ENCODE measurements around the gene SRC. TPM values are rescaled to one million over a fixed set of nuclear protein-coding genes. Genes with fewer than 3 reads are reported as not detected.

The SRC gene
- total RNA-seq, 1 experiment from 2014 or later: 42.3 TPM

DNA sequence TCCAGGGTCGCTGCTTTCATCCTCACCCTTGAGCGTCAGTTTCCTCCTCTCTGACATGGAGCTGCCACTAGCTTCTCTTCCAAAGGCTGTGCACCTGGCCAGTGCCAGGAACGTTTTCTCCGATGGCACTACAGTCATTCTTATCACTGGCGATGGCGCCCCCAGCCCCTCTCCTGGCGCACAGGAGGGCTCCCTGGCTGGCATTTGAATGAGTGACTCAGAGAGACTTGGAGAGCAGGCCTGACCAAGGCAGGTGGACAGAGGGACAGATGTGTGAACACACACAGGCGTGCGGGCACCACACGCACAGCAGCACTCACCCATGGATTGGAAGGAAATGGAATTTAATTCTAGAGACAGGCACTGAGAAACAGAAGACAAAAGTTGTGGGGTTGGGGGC lies 77.6 kb downstream of the SRC start:
- TF ChIP-seq FOSL1 (IDR thresholded peaks at IDR 0.05; ENCODE audit: low read depth) (no peak), ELF1 (IDR thresholded peaks at IDR 0.05; ENCODE audit: borderline replicate concordance, low read depth) (no peak), SRF (IDR thresholded peaks at IDR 0.05; ENCODE audit: low read depth) (no peak), POLR2AphosphoS5 (IDR thresholded peaks at IDR 0.05; ENCODE audit: low read depth, low read length) (no peak)
- Histone ChIP-seq H3K4me3 (replicated peaks in 1 of 2; ENCODE audit: low read depth in 1 of 2, low read length in 2 of 2) (no peak overlapping the region), H3K9me2 (ENCODE audit: insufficient read depth) (no peaks in the 10 kb centered on the region), H2AFZ (ENCODE audit: low read depth, low read length, poor library complexity, severe bottlenecking) (no peak overlapping the region), H3K79me2 (ENCODE audit: insufficient read depth, low read length) (no peaks in the 10 kb centered on the region), H3K27me3 (ENCODE audit: insufficient read depth, low read length) (peaks cover 72% of the 10 kb centered on the region), H3K9ac (ENCODE audit: low read length) (no peak overlapping the region), H3K9me3 (ENCODE audit: control insufficient read depth in 1 of 2, insufficient read depth in 1 of 2, low read depth in 1 of 2, low read length in 2 of 2) (no peaks in the 10 kb centered on the region), H3K36me3 (ENCODE audit: control insufficient read depth in 1 of 2, insufficient read depth in 2 of 2, low read length in 2 of 2) (no peaks in the 10 kb centered on the region), H3K27ac (ENCODE audit: low read depth, low read length) (no peak overlapping the region), H3K4me1 (ENCODE audit: control insufficient read depth in 1 of 2, insufficient read depth in 2 of 2, low read length in 2 of 2) (no peaks in the 10 kb centered on the region), H4K20me1 (ENCODE audit: insufficient read depth) (no peaks in the 10 kb centered on the region), H3K4me2 (ENCODE audit: low read length) (no peak overlapping the region)
- BruUV-seq (replicated peaks): no TSS peak
- ChIA-PET RAD21 (ENCODE audit: low non-redundant PET in 1 of 2, low total read pairs in 2 of 2, uncharacterized antibody in 2 of 2, unreplicated experiment in 2 of 2) (no interaction called here), POLR2A (no interaction called here), CTCF (no interaction called here)
- intact Hi-C loops (cut with micrococcal nuclease): no loop called here
- ATAC-seq (no peak), DNase-seq (ENCODE audit: low read depth, low spot score) (no peak)

GRCh38 chr20:37424062-37424851 lies 78.3 kb downstream of the SRC start:
- H3K27ac ChIP-seq (ENCODE audit: low read depth, low read length): no peak overlapping the region
- TF ChIP-seq, protein P1, sequence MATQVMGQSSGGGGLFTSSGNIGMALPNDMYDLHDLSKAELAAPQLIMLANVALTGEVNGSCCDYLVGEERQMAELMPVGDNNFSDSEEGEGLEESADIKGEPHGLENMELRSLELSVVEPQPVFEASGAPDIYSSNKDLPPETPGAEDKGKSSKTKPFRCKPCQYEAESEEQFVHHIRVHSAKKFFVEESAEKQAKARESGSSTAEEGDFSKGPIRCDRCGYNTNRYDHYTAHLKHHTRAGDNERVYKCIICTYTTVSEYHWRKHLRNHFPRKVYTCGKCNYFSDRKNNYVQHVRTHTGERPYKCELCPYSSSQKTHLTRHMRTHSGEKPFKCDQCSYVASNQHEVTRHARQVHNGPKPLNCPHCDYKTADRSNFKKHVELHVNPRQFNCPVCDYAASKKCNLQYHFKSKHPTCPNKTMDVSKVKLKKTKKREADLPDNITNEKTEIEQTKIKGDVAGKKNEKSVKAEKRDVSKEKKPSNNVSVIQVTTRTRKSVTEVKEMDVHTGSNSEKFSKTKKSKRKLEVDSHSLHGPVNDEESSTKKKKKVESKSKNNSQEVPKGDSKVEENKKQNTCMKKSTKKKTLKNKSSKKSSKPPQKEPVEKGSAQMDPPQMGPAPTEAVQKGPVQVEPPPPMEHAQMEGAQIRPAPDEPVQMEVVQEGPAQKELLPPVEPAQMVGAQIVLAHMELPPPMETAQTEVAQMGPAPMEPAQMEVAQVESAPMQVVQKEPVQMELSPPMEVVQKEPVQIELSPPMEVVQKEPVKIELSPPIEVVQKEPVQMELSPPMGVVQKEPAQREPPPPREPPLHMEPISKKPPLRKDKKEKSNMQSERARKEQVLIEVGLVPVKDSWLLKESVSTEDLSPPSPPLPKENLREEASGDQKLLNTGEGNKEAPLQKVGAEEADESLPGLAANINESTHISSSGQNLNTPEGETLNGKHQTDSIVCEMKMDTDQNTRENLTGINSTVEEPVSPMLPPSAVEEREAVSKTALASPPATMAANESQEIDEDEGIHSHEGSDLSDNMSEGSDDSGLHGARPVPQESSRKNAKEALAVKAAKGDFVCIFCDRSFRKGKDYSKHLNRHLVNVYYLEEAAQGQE (IDR thresholded peaks at IDR 0.05; ENCODE audit: low read depth): no peak
- TF ChIP-seq SRF (IDR thresholded peaks at IDR 0.05; ENCODE audit: low read depth) (no peak), EZH2phosphoT487 (IDR thresholded peaks at IDR 0.05; ENCODE audit: borderline replicate concordance) (no peak), EZH2 (IDR thresholded peaks at IDR 0.05) (no peak), EGR1 (IDR thresholded peaks at IDR 0.05; ENCODE audit: low read depth) (no peak), ZFX (IDR thresholded peaks at IDR 0.05) (no peak), RAD21 (IDR thresholded peaks at IDR 0.05; ENCODE audit: low read depth) (no peak), SIN3A (IDR thresholded peaks at IDR 0.05; ENCODE audit: low read depth) (no peak), POLR2AphosphoS5 (IDR thresholded peaks at IDR 0.05; ENCODE audit: low read depth, low read length) (no peak), POLR2A (IDR thresholded peaks at IDR 0.05; ENCODE audit: borderline replicate concordance, extremely low read depth, insufficient read depth, insufficient read length) (no peak), JUND (IDR thresholded peaks at IDR 0.05) (no peak), ELF1 (IDR thresholded peaks at IDR 0.05; ENCODE audit: borderline replicate concordance, low read depth) (no peak), CBX3 (IDR thresholded peaks at IDR 0.05; ENCODE audit: low read depth) (no peak), SP1 (IDR thresholded peaks at IDR 0.05; ENCODE audit: low read depth) (no peak), YY1 (IDR thresholded peaks at IDR 0.05; ENCODE audit: extremely low read depth, insufficient replicate concordance, low read depth, low read length) (no peak), MAX (IDR thresholded peaks at IDR 0.05) (no peak), TCF7L2 (IDR thresholded peaks at IDR 0.05; ENCODE audit: borderline replicate concordance, extremely low read depth, insufficient read depth, insufficient read length) (no peak)

More at GRCh38 chr20:37424062-37424851, 78.3 kb downstream of the SRC start:
- Histone ChIP-seq H4K20me1 (ENCODE audit: insufficient read depth) (no peaks in the 10 kb centered on the region), H3K4me3 (replicated peaks in 1 of 2; ENCODE audit: low read depth in 1 of 2, low read length in 2 of 2) (no peak overlapping the region), H3K27me3 (ENCODE audit: insufficient read depth, low read length) (peaks cover 71% of the 10 kb centered on the region), H3K4me1 (ENCODE audit: control insufficient read depth in 1 of 2, insufficient read depth in 2 of 2, low read length in 2 of 2) (no peaks in the 10 kb centered on the region), H3K79me2 (ENCODE audit: insufficient read depth, low read length) (no peaks in the 10 kb centered on the region), H2AFZ (ENCODE audit: low read depth, low read length, poor library complexity, severe bottlenecking) (no peak overlapping the region), H3K9ac (ENCODE audit: low read length) (no peak overlapping the region), H3K4me2 (ENCODE audit: low read length) (no peak overlapping the region), H3K9me2 (ENCODE audit: insufficient read depth) (no peaks in the 10 kb centered on the region), H3K36me3 (ENCODE audit: control insufficient read depth in 1 of 2, insufficient read depth in 2 of 2, low read length in 2 of 2) (no peaks in the 10 kb centered on the region), H3K9me3 (ENCODE audit: control insufficient read depth in 1 of 2, insufficient read depth in 1 of 2, low read depth in 1 of 2, low read length in 2 of 2) (no peaks in the 10 kb centered on the region)
- ChIA-PET POLR2A (no interaction called here), CTCF (no interaction called here), RAD21 (ENCODE audit: low non-redundant PET in 1 of 2, low total read pairs in 2 of 2, uncharacterized antibody in 2 of 2, unreplicated experiment in 2 of 2) (no interaction called here)
- BruUV-seq (replicated peaks): no TSS peak
- intact Hi-C loops (cut with micrococcal nuclease): no loop called here
- ATAC-seq (no peak), DNase-seq (ENCODE audit: low read depth, low spot score) (no peak)

All from HCT116 (cell line).